ENCODE measurements around the gene APOO. TPM values are rescaled to one million over a fixed set of nuclear protein-coding genes. Genes with fewer than 3 reads are reported as not detected.

Gene APOO
- total RNA-seq, 1 experiment from 2014 or later = 95.3 TPM

DNA sequence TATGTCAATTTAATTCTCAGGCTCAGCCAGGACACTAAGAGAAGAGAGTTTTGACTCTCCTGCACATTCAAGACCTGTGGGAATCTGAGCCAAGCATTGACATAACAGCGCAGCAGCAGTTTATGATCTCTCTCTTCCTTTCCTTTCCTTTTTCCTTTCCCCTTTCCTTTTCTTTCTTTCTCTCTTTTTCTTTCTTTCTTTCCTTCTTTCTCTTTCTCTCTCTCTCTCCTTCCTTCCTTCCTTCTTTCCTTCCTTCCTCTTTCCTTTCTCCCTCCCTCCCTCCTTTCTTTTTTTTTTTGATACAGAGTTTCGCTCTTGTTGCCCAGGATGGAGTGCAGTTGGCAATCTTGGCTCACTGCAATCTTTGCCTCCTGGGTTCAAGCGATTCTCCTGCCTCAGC lies 103.2 kb downstream of the APOO start:
- H2AFZ ChIP-seq (ENCODE audit: low read length) = no peak overlapping the region
- no peak overlapping the region for H3K27ac ChIP-seq (ENCODE audit: insufficient read length, low read depth, low read length)
- H3K4me2 ChIP-seq (ENCODE audit: insufficient read depth, insufficient read length, low read length) = no peak overlapping the region

More for the DNA sequence above, 103.2 kb downstream of the APOO start:
- no peak overlapping the region for H4K91ac ChIP-seq (ENCODE audit: insufficient read length, low read depth, low read length)
- no peak overlapping the region for H3T11ph ChIP-seq (ENCODE audit: low read length)
- H3K56ac ChIP-seq (ENCODE audit: insufficient read length, low read depth, low read length) = no peak overlapping the region
- H2BK120ac ChIP-seq (ENCODE audit: low read depth, low read length, poor library complexity, severe bottlenecking) = no peak overlapping the region
- H4K8ac ChIP-seq (replicated peaks; ENCODE audit: insufficient read length, low read depth, low read length) = no peak overlapping the region
- Mint-ChIP-seq H3K27ac (no peak overlapping the region), H3K4me1 (peaks cover 8 to 9% of the 10 kb centered on the region in 2 experiments), H3K4me3 (no peak overlapping the region), H3K27me3 (ENCODE audit: low read depth) (no peaks in the 10 kb centered on the region), H3K9me3 (no peaks in the 10 kb centered on the region), H3K36me3 (ENCODE audit: insufficient read depth in 1 of 3, low read depth in 3 of 3) (no peaks in the 10 kb centered on the region)
- H2BK5ac ChIP-seq (ENCODE audit: insufficient read length, low read length) = no peak overlapping the region
- H2BK12ac ChIP-seq (ENCODE audit: insufficient read length, low read depth, low read length) = no peak overlapping the region
- H3K14ac ChIP-seq (ENCODE audit: insufficient read depth, low read length) = no peak overlapping the region
- H3K79me1 ChIP-seq (ENCODE audit: insufficient read depth, low read depth, low read length, poor library complexity, severe bottlenecking) = no peaks in the 10 kb centered on the region
- WGBS (ENCODE audit: extremely low coverage, insufficient read length, low lambda C conversion rate) = no CpG with 5 or more reads among the region's 3 CpGs
- TF ChIP-seq, protein P1, sequence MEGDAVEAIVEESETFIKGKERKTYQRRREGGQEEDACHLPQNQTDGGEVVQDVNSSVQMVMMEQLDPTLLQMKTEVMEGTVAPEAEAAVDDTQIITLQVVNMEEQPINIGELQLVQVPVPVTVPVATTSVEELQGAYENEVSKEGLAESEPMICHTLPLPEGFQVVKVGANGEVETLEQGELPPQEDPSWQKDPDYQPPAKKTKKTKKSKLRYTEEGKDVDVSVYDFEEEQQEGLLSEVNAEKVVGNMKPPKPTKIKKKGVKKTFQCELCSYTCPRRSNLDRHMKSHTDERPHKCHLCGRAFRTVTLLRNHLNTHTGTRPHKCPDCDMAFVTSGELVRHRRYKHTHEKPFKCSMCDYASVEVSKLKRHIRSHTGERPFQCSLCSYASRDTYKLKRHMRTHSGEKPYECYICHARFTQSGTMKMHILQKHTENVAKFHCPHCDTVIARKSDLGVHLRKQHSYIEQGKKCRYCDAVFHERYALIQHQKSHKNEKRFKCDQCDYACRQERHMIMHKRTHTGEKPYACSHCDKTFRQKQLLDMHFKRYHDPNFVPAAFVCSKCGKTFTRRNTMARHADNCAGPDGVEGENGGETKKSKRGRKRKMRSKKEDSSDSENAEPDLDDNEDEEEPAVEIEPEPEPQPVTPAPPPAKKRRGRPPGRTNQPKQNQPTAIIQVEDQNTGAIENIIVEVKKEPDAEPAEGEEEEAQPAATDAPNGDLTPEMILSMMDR (conservative IDR thresholded peaks at IDR 0.05) = no peak
- H3K79me2 ChIP-seq (ENCODE audit: insufficient read depth, low read length) = no peaks in the 10 kb centered on the region
- no peak overlapping the region for H2BK15ac ChIP-seq (ENCODE audit: low read depth, low read length)
- no peaks in the 10 kb centered on the region for H3K23me2 ChIP-seq (ENCODE audit: insufficient read length, low read depth, low read length, poor library complexity, severe bottlenecking)
- H3K23ac ChIP-seq (ENCODE audit: insufficient read length, low read depth, low read length) = no peak overlapping the region
- no peak overlapping the region for H3K4ac ChIP-seq (ENCODE audit: low read depth, low read length)
- H3K4me1 ChIP-seq (ENCODE audit: insufficient read depth, low read length) = no peaks in the 10 kb centered on the region
- H4K20me1 ChIP-seq (ENCODE audit: control insufficient read depth, insufficient read depth, insufficient read length) = no peaks in the 10 kb centered on the region
- H3K18ac ChIP-seq (ENCODE audit: insufficient read length, low read depth, low read length) = no peak overlapping the region
- no peaks in the 10 kb centered on the region for H3K9me3 ChIP-seq (ENCODE audit: control insufficient read depth, low read depth, low read length)
- DNase-seq = no peak
- no peak overlapping the region for H4K5ac ChIP-seq (ENCODE audit: insufficient read length, low read depth, low read length)
- H3K9ac ChIP-seq (ENCODE audit: extremely low read depth, insufficient read length, low read length) = no peak overlapping the region
- H2BK20ac ChIP-seq (ENCODE audit: low read depth, low read length, poor library complexity, severe bottlenecking) = no peak overlapping the region
- no peaks in the 10 kb centered on the region for H3K27me3 ChIP-seq (ENCODE audit: insufficient read depth, low read length)
- no peak overlapping the region for H2AK5ac ChIP-seq (ENCODE audit: insufficient read length, low read length)

Measured in H9 (cell line).